GM21423 (cell line): ENCODE measurements around the gene UBR1.
"Not testable (repeated sequence)": the region's sequence is repeated elsewhere in the genome, so short reads cannot be mapped to it uniquely, and the experiment has no call there.

ENCODE experiments used
- ATAC-seq: cut with Tn5 transposase; IDR thresholded peaks from one replicate; pipeline ENCODE4 v1.9.1; 2021; ENCODE audit warnings: mild to moderate bottlenecking, moderate library complexity; ENCODE audit not compliant: unreplicated experiment

UBR1 gene

DNA sequence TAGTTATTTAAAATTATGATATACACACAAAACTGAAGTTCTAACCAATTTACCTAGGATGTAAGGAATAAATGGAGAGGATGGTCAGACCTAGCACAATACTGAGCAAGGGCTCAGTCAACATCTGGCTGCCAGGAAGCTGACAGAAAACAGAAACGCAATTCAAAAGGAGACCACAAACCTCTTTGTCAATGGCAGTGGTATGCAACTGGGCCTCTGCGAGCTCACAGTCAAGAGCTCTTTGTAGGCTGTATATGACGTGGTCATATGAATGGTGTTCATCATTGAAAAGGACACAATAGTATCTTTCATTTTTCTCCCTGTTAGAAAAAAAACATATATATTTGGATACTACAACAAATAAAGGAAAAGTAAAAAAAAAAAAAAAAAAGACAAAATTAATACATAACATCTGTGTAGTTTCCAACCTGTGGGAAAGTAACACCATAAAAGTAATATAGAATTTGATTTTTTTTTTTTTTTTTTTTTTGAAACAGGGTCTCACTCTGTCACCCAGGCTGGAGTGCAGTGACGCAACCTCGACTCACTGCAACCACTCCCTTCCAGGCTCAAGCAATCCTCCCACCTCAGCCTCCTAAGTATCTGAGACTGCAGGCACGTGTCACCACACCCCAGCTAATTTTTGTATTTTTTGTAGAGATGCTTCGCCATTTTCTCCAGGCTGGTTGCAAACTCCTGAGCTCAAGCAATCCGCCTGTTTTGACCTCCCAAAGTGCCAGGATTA is 37.9 kb downstream of the UBR1 start:
- ATAC-seq, result no peak

DNA sequence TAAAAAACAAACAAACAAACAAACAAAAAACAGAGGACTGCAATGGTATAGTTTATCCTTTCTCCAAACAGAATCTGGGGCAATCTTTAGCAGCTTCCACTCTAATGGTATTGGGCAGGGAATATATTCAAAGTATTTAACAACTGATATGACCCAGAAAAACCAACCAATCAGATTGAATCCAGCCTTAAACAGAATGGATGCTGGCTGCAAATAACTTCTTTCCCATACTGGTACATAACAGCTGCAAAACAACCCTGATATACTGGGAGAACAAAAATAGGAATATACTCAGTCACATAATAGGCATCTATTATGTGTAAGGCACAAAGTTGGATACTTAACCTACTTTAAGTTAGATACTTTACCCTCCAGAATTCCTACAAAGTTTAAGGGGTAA is 49.1 kb downstream of the UBR1 start:
- ATAC-seq, result no peak

DNA sequence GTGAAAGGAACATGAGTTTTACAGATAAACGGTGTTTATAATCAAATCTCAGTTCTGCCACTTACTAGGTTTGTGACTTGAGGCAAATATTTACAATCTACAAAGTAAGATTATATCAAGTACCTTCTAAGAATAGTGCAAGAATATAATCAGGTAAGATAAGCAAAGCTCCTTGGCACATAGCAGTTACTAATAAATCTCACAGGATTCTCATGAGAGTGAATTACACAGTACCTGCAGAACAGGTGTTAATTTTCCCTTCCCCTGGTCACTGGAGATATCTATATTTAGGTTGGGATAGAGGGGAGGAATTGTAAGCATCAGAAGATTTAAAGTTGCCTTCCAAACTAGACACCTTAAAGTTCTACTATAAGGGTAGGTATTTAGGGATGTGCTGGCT is 53.0 kb downstream of the UBR1 start:
- no peak for ATAC-seq

DNA sequence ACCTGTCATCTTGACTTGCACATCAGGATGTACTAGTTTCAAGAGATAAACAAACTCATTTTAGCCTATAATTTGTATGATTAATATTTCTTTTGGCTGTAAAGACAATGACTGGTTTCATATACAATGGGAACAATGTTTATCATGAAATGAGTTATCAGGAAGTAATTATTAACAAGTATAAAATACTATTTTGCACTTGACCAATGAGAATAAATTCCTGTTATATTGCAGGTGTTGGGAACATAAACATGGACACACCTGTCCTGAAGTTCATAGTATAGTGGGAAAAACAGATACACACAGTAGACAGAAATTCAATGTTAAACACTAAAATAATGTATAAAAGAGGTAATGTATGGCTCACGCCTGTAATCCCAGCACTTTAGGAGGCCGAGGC is 56.9 kb downstream of the UBR1 start:
- ATAC-seq, result no peak

DNA sequence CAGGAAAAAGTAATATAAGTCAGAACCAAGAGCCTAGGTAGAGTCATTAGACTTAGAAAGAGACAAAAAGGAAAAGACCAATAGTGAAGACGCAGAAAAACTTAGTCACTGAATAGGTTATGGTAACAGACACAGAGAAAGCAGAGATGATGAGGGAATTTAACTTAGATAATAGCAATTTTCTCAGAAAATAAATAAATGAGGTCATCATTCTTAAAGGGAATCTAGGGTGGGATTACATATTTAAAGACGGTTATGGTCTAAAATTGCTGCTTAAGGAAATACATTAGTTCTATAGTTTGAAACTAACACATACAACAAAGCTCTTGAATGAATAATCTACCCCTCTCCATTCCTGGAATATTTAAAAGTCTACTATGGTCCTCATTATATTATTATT is 59.4 kb downstream of the UBR1 start:
- ATAC-seq, result no peak

DNA sequence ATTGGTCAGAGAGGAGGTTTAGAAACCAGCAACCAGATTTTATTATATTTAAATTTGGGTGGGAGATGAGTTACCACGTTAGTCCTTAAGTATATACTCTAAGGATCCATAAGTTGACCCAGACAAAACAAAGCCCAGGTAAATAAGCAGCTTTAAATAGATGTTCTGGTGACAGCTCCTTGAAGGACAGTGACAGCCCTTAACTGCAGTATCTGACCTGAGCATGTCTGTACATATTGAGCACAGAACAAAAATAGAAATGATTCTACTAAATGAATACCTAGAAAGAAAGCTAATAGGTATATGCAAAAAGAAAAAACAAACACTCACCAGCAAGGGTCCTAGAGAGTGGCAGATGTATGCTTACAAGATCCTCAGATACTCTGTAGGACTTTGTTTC is 63.0 kb downstream of the UBR1 start:
- ATAC-seq, result no peak

DNA sequence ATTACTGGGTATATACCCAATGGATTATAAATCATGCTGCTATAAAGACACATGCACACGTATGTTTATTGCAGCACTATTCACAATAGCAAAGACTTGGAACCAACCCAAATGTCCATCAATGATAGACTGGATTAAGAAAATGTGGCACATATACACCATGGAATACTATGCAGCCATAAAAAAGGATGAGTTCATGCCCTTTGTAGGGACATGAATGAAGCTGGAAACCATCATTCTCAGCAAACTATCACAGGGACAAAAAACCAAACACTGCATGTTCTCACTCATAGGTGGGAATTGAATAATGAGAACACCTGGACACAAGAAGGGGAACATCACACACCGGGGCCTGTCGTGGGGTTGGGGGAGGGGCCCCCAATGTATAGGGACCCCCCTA is 64.8 kb downstream of the UBR1 start:
- not testable (repeated sequence) for ATAC-seq

DNA sequence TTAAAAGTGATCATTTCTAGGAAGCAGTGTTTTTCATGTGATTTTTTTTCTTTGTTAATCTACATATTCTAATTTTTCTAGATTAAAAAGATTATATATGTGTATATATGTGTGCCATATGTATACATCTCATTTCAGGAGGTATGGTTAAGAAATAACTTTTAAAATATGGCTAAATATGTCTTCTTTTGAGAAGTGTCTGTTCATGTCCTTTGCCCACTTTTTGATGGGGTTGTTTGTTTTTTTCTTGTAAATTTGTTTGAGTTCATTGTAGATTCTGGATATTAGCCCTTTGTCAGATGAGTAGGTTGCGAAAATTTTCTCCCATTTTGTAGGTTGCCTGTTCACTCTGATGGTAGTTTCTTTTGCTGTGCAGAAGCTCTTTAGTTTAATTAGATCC is 70.6 kb downstream of the UBR1 start:
- not testable (repeated sequence) for ATAC-seq

DNA sequence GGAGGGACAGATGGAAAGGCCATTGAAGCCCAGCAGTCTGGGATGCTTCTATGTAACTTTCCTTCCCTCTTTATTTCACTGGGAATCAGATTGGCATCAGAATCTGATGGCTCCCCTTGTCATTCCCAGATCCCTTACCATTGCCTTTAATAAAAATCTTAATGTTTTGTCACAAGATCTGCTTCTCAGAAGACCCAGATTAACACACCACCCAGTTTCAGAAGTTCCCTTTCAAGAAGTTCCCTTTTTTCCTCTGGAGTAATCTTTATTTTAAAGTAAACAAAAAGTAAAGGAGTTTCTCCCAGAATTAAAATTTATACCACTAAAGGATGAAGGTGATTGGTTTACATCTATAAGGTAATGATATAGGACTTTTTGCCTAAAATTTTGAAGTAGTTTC is 76.4 kb downstream of the UBR1 start:
- ATAC-seq, result no peak

DNA sequence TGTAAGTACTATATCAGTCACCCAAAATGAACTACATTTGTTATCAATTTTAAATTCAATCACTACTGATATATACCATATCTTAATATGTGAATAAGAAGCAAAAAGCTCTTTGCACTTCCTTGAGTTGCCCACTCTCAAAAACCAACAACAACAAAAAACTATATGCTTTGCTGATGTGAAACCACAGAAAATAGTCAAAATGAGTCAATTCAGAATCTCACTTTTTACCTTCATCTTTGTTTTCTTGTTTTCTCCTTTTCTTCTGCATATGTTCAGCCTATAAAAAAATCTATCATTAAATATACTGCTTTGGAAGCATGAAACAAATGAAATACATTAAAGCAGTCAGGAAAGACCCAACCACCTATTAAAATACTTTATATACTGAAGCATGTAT is 80.7 kb downstream of the UBR1 start:
- ATAC-seq, result no peak

DNA sequence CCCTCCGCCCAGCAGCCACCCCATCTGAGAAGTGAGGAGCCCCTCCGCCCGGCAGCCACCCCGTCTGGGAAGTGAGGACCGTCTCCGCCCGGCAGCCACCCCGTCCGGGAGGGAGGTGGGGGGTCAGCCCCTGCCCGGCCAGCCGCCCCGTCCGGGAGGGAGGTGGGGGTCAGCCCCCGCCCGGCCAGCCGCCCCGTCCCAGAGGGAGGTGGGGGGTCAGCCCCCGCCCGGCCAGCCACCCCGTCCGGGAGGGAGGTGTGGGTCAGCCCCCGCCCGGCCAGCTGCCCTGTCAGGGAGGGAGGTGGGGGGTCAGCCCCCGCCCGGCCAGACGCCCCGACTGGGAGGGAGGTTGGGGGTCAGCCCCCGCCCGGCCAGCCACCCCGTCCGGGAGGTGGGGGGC is 91.2 kb downstream of the UBR1 start:
- ATAC-seq, result not testable (repeated sequence)

DNA sequence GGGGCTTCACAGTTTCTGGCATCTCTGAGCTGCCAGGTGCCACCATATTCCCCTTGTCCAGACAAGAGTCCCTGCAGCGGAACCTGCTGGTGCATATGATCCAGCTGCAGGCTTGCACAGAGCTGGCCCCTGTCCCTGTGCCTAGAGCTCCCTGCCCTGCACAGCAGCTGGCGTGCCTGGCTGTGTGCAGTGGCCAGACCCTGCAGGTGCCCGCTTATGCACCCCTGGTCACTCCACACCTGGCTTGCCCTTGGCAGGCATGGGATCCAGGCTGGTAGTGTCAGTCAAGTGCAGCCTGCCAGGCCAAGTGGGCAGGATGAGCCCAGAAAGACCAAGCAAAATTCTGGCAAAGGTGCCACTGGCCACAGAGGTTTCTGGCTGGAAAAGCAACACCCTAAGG is 96.6 kb downstream of the UBR1 start:
- ATAC-seq, result no peak

DNA sequence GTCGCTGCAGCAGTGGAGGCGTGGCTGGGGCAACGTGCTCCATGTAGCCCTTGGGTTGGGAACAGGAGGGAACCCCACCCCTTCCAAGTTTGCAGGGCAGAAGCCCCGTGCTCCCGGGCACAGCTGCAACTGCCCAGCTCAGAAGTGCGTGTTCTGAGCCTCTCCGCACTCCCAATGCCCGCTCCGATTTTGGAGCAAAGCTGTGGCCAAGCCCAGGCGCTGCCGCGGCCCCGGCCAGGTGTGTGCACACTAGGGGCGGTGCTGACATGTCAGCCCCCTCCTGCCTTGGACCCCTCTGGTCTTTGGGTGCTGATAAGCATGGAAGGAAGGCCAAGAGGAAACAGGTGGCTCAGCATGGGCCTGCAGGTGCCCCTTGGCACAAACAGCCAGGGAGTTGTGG is 97.7 kb downstream of the UBR1 start:
- ATAC-seq, result no peak

DNA sequence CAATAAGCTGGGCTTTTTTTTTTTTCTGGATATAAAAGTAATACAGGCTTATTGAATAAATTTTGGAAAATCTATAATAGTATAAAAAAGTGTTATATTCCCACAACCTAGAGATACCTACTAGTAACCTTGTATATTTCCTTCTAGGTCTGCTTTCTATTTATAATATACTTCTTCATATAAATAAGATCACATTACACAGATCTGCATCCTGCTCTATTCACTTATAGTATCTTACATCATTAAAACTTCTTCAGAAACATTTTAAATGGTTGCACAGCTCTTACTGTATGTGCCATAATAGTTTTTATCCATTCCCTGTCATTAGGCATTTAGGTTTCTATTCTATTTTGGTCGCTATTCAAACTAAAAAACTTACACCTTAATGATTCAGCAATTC is 98.3 kb downstream of the UBR1 start:
- no peak for ATAC-seq

DNA sequence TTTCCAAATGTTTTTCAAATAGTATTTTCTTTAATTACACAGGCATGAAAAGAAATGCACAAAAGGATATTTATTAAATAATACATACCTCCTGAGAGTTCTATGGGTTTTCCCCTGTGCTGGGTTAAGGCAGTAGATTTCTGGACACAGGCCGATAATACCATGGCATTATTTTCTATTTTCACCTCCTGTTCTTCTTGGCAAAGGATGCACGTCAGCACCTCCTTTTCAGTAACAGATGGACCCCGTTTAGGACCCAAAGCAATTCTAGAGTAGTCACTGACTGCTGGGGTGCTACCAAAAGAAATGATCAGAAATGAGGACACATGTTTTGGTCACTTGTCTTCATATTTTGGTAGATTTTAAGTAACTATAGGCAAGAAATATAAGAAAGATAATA is 98.8 kb downstream of the UBR1 start:
- no peak for ATAC-seq

DNA sequence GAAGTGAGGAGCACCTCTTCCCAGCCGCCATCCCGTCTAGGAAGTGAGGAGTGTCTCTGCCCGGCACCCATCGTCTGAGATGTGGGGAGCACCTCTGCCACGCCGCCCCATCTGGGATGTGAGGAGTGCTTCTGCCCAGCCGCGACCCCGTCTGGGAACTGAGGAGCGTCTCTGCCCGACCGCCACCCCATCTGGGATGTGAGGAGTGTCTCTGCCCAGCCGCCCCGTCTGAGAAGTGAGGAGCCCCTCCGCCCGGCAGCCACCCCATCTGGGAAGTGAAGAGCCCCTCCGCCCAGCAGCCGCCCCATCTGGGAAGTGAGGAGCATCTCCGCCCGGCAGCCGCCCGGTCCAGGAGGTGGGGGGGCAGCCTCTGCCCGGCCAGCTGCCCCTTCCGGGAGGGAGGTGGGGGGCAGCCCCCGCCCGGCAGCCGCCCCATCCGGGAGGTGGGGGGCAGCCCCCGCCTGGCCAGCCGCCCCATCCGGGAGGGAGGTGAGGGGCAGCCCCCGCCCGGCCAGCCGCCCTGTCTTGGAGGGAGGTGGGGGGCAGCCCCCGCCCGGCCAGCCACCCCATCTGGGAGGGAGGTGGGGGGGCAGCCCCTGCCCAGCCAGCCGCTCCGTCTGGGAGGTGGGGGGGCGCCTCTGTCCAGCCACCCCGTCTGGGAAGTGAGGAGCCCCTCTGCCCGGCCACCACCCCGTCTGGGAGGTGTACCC is 100.8 kb downstream of the UBR1 start:
- not testable (repeated sequence) for ATAC-seq

DNA sequence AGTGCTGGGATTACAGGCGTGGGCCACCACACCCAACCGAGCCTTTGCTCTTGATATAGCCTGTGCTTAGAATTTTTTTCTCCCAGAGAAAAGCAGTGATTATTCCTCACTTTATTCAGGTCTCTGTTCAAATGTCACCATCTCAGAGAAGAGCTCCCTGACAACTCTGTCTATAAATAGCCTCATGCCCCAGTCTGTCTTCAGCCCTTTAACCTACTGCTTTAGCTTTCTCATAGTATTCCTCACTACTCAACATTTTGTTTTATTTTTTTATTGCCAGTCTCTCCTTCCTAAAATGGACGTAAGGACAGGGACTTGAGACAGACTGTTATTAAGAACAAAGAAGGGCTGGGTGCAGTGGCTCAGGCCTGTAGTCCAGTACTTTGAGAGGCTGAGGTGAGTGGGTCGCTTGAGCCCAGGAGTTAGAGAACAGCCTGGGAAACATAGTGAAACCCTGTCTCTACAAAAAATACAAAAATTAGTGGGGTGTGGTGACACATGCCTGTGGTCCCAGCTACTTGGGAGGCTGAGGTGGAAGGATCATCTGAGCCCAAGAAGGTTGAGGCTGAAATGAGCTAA is 106.5 kb downstream of the UBR1 start:
- ATAC-seq, result no peak

DNA sequence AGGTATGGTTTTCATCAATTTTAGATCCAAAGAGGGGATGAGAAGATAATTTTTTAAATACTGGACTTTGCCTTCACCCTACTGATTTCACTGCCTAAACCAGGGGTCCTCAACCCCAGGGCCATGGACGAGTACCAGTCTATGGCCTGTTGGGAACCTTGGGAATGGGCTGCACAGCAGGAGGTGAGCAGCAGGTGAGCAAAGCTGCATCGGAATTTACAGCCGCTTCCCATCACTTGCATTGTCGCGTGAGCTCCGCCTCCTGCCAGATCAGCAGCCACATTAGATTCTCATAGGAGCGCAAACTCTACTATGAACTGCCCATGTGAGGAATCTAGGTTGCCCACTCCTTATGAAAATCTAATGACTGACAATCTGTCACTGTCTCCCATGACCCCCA is 109.0 kb downstream of the UBR1 start:
- no peak for ATAC-seq

DNA sequence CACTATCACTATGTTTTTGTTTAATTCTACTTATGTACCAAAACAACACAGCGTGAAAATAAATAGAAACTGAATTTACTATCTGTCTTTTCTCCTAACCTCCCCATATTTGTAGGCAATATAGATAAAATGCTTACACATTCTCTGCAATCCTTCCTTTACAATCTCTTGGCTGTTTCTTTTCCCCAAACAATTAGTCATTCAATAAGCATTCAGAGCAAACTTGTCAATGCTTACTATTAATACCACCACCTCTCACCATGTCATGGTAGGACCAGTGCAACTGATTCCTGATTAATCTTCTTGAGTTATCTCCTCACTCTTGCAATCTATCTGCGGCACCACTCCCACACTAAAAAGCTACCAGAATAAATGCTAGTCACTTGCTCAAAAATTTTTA is 111.3 kb downstream of the UBR1 start:
- ATAC-seq, result no peak

DNA sequence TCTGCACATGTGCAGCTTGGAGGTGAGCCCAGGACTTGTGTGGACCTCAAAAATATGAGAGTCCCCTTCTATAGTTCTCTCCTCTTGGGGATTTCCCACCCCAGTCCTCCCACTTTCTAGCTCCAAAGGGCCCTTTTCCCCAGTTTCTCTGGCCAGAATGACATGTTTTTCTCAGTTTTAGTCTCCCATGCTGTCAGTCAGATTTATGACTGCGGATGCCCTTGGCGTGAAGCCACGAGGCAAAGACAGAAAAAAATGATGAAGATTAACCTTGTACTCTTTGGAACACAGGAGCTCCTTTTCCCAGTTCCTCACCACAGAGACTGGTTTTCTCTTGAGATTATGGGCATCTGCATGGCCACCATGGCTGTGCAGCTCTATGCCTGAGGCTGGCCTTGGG is 113.2 kb downstream of the UBR1 start:
- no peak for ATAC-seq

DNA sequence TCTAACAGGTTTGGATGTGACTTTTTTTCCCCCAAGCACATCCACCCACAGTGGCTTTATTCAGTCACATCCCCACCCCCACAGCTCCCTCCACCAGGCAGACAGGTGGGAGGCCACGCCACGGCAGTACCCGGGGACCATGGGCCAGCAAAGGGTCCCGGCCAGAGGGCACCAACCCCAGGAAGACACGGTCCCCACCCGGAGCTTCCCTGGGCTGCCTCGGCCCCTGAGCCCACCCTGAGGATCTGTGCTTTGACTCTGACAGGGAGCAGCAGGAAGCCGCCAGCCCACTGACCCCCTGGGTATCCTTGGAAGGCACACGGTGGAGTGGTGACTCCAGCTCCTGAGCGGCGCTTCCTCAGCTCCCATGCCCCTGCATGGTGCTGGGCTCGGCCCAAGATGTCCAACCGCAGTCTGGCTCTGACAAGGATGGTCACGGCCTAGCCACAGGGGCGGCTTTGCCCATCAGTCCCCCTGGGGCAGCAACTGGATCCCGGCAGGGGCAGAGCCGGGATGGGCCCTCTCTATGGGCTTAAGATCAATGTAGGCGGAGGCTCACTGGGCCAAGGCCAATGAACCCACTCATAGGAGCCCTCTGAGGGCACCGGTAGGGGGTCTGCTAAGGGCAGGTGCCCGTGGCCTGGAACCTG is 119.0 kb downstream of the UBR1 start:
- ATAC-seq, result no peak

DNA sequence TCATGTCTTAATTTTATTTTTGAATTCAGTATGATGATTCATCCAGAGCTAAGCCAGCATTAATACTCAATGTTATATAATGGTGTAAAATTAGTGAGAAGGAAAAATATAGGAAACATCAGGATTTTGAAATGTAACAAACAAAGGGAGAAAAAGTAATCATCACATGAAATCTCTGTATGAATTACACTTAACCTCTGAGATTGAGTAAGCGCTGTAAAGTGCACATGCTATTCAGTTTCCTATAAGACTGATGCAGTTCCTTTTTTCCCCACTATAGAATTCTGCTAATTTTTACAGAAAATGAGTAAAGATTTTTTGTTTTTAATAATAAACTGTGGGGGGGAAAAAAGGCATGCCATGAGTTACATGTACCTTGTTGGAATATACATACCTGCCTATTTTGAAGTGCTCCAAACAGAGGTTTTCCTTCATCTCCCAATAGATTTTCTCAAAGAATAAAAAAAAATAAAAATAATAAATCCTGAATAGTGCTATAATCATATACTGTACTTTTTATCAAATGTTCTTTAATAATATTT is 121.3 kb downstream of the UBR1 start:
- no peak for ATAC-seq
